ENCODE results near the gene RAB9A.
"Not testable (repeated sequence)": the region's sequence is repeated elsewhere in the genome, so short reads cannot be mapped to it uniquely, and the experiment has no call there.

The RAB9A gene

GRCh38 chrX:13700380-13700779 lies 11.5 kb downstream of the RAB9A start:
- no peak for DNase-seq (ENCODE audit: low read depth, low spot score)

GRCh38 chrX:13702111-13702789 lies 13.3 kb downstream of the RAB9A start:
- DNase-seq (ENCODE audit: low read depth, low spot score): no peak

GRCh38 chrX:13703135-13703534 lies 14.2 kb downstream of the RAB9A start:
- DNase-seq (ENCODE audit: low read depth, low spot score): no peak

- DNase-seq (ENCODE audit: low read depth, low spot score): no peak
These were observed 14.7 kb downstream of the RAB9A start for GRCh38 chrX:13703589-13703988.

- DNase-seq (ENCODE audit: low read depth, low spot score): no peak
These were observed 22.2 kb downstream of the RAB9A start for GRCh38 chrX:13711141-13711540.

DNA sequence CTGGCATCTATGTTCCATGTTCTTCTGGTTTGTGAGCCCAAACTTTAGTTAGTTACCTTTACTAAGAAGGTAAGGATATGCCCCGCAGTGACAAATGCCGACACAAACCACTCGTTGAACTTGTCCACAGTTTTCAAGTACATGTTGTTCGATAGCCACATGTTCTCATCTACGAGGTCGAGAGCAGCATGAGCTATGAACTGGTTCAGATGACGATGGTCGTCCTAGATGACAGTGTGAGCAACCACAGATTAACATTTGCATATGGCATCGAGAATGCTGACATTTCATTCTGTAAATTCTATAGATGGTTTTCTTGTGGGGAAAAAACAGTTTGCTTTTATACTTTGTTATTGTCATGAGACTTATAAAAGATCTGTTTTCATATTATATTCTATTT lies 27.5 kb downstream of the RAB9A start:
- DNase-seq (ENCODE audit: low read depth, low spot score): no peak

DNA sequence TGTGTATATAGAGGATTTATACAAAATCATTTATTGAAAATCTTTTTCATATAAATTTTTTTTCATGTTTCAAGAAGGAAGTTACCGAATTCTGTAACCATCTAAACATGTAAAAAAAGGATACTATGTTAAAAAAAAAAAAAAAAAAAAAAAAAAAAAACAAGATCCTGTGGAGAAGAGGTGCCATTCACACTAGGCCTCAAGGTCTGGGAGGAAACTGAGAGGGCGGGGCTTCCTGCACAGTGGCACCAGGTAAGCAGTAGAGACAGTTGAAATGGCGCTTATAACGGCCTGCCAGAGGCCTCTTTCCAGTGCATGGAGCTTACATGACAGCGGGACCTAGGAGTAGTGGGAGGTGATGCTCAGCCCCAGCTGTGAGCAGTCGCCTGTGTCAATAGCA lies 28.0 kb downstream of the RAB9A start:
- DNase-seq (ENCODE audit: low read depth, low spot score): no peak

DNA sequence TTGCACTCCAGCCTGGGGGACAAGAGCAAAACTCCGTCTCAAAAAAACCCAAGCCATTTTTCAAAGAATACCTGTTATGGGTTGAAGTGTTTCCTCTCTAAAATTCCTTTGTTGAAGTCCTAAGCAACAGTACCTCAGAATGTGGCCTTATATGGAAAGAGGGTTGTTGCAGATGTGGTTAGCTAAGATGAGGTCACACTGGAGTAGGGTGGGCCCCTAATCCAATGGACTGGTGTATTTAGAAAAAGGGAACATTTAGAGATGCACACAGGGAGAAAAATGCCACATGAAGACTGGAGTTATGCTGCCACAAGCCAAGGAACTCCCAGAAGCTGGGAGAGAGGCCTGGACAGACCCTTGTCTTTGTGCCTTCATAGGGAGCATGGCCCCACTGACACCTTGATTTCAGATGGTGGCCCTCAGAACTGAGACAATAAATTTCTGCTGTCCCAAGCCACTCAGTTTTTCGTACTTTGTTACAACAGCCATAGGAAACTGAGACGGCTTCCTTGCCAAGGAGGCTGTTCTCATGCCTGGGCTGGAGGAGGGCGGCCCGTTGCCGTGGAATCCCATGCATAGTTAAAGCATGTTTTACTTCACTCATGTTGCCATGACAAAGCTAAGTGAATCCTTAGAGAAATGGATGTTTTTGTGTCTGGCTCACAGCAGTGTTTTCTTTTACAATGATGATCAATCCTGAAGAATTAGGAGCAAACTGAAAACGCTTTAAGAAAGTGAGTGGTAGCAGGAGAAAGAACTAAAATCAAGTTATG lies 29.0 kb downstream of the RAB9A start:
- no peak for DNase-seq (ENCODE audit: low read depth, low spot score)

DNA sequence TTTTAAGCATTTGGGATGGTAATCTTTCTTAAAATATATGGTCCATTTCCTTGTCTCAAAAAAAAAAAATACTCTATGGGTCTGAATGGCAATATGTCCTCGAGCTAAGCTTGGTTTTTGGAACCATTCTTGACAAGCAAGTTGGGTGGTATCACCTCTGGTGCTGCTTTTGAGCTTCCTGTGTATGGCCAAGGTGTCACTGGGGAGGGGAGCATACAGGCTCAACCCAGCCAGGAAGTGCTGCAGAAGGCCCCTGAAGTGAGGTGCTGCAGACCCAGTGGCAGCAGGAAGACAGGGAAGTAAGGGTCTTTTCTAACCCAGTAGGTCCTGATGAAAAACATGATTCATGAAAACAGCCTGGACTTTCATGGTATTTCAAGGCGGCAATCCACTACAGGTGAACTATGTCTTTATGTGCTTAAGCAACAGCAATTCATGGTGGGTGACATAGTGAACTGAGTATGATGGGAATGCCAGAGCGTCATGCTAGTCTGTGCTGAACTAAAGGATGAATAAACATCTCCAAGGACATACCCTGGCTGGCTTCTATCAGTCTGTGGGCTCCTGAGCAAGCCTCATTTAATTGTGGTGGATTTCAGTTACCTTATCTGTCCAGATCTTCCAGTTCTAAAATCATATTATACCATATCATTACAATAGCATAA lies 30.4 kb downstream of the RAB9A start:
- DNase-seq (ENCODE audit: low read depth, low spot score): no peak

DNA sequence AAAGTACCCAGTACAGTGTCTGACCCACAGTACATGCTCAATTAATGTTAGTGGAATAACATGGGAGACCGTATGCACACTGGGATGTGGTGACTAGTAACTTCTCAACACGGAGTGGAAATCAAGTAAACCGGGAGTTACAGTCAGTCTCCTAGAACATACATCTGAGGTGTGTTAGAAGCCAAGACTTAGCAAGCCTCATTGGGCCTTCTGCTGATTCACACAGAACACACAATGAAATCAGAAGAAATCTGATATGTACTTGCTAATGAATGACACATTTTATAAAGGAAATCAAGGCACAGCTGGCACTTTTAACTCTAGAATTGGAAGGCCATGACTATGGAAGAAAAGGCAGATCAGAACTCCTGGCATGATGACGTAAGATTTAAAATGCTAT lies 32.4 kb downstream of the RAB9A start:
- DNase-seq (ENCODE audit: low read depth, low spot score): no peak

GRCh38 chrX:13721819-13722519 lies 33.0 kb downstream of the RAB9A start:
- DNase-seq (ENCODE audit: low read depth, low spot score): no peak

DNA sequence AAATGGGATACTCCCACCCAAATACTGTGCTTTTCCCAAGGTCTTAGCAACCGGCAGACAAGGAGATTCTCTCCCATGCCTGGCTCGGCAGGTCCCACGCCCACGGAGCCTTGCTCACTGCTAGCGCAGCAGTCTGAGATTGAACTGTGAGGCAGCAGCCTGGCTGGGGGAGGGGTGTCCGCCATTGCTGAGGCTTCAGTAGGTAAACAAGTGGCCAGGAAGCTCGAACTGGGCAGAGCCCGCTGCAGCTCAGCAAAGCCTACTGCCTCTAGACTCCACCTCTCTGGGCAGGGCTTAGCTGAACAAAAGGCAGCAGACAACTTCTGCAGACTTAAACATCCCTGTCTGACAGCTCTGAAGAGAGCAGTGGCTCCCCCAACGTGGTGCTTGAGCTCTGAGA lies 36.0 kb downstream of the RAB9A start:
- DNase-seq (ENCODE audit: low read depth, low spot score): not testable (repeated sequence)

- not testable (repeated sequence) for DNase-seq (ENCODE audit: low read depth, low spot score)
These were observed 37.7 kb downstream of the RAB9A start for GRCh38 chrX:13726583-13726982.

DNA sequence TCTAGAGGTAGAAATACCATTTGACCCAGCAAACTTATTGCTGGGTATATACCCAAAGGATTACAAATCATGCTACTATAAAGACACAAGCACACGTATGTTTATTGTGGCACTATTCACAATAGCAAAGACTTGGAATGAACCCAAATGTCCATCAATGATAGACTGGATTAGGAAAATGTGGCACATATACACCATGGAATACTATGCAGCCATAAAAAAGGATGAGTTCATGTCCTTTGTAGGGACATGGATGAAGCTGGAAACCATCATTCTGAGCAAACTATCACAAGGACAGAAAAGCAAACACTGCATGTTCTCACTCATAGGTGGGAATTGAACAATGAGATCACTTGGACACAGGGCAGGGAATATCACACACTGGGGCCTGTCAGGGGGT lies 41.6 kb downstream of the RAB9A start:
- not testable (repeated sequence) for DNase-seq (ENCODE audit: low read depth, low spot score)

DNA sequence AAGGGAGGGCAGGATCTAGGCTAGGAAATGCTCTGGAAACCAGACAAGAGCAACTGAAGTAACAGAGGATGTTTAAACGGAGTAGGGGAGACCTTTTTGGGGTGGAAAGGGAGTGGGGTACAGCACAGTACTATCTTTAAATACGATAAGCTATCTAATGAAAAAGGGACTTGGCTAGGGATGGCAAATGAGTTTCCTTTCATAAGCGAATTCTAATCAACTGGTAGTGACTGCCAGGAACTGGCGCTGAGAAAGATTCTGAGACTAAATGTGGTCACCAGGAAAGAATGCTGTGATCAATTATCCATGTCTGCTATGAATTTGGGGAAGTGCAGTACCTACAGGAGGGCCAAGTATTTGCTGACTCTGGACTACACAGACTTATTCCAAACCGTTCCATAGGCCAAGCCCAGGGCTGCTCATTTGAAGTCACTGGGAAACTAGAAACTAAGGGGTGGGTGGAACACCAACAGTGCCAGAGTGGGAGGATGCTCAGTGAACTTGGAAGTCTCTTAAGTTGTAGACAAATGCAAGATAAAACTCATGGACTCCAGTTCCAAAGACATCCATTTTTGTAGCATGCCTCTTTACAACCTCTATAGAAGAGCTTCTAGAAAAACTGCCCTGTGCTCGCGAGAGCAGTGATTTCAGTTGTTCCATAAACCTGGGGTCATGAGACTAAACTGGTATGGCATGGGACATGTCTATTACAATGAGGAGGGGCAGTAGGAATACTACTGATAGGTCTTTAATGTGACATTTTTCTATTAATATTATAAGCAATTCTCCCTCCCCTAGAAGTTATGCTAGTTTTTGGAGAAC lies 43.5 kb downstream of the RAB9A start:
- no peak for DNase-seq (ENCODE audit: low read depth, low spot score)

DNA sequence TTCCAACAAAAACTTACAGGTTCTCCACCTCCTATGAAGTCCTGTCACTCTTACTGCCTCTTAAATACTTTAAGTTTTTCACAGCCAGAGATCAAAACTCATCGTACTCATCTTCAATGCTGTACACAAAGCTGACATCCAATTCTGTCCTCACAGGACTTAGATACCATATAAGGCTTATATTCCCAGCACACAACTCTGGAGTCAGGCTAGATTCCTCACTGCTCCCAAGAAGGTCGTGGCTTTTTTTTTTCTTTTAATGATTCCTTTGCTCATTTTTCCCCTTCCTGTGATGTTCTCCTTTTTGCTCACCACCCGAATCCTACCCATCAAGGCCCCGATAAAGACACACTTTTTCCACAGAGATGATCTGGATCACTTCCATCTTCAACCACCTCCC lies 44.6 kb downstream of the RAB9A start:
- DNase-seq (ENCODE audit: low read depth, low spot score): no peak

- DNase-seq (ENCODE audit: low read depth, low spot score): peak; percentile 78
These were observed 45.6 kb downstream of the RAB9A start, which contains the start of the genes OFD1 and TRAPPC2 for GRCh38 chrX:13734278-13735172. TSS of gene OFD1 (plus strand) at chrX:13734748. CDS start at chrX:13735072, 324 bp downstream. TSS of gene TRAPPC2 (minus strand) at chrX:13734620. CDS start at chrX:13719963, 14,657 bp downstream.

GRCh38 chrX:13741695-13742094 lies 52.8 kb downstream of the RAB9A start:
- DNase-seq (ENCODE audit: low read depth, low spot score): no peak

DNA sequence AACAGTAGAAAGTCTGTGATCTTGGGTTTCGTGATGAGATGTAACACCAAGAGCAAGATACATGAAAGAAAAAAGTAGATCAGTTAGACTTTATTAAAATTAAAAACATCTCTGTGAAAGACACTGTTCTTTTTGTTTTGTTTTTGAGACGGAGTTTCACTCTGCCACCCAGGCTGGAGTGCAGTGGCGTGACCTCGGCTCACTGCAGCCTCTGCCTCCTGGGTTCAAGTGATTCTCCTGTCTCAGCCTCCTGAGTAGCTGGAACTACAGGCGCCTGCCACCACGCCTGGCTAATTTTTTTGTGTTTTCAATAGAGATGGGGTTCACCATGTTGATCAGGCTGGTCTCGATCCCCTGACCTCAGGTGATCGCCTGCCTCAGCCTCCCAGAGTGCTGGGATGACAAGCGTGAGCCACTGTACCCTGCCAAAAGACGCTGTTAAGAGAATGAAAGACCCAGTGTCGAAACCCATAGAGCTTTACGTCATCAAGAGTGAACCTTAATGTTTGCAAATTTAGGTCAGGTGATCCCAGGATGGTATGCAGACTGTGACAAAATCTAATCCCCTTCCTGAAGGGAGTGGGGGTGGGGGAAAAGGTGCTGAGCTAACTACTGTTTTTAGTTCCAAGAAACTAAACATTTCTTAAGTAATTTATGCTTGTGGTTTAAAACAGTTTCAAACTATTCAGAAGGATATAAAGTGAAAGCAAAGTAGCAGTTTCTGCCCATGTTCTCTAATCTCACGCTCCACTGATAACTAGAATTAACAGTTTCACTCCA lies 53.7 kb downstream of the RAB9A start:
- no peak for DNase-seq (ENCODE audit: low read depth, low spot score)

All from brain pericyte (primary cell).